Gastrocnemius medialis (tissue), 4 donors: ENCODE measurements around the gene APEX1. TPM values are rescaled to one million over a fixed set of nuclear protein-coding genes. Genes with fewer than 3 reads are reported as not detected.

Experiments
- ATAC-seq, 2 donors: fragments of 150-250 bp; one replicate each; pipeline ENCODE4 v1.9.1; 2016
- DNase-seq, 2 donors: peaks; one replicate each; pipeline ENCODE4 v3.0.0-alpha.2; 2019
- H3K27ac ChIP-seq, 4 donors: fragments of 200-600 bp; sonication (generic); 1 replicate in 1 of 4; 2 replicates in 3 of 4; pipeline ENCODE4 v1.5.1; 2016 to 2018; ENCODE audit warnings: mild to moderate bottlenecking in 2 of 4, moderate library complexity in 1 of 4
- H3K27me3 ChIP-seq, 3 donors: fragments of 200-600 bp; sonication (generic) in 2 of 3; 1 replicate in 1 of 3; 2 replicates in 2 of 3; pipeline versions ENCODE4 v1.5.1 to v1.6.0; 2016 to 2019; ENCODE audit warnings: mild to moderate bottlenecking in 1 of 3, moderate library complexity in 1 of 3
- H3K36me3 ChIP-seq, 2 donors: fragments of 200-600 bp; sonication (generic) in 1 of 2; one replicate each; pipeline ENCODE4 v1.5.1; 2017 to 2018
- H3K4me1 ChIP-seq, 2 donors: fragments of 200-600 bp; sonication (generic) in 1 of 2; one replicate each; pipeline ENCODE4 v1.5.1; 2016 to 2017; ENCODE audit warnings: mild to moderate bottlenecking in 2 of 2
- H3K4me3 ChIP-seq, 4 donors: fragments of 200-600 bp; sonication (generic) in 3 of 4; 1 replicate in 1 of 4; 2 replicates in 3 of 4; pipeline ENCODE4 v1.5.1; 2016 to 2019; ENCODE audit warnings: mild to moderate bottlenecking in 2 of 4
- H3K9me3 ChIP-seq, 3 donors: fragments of 200-600 bp; sonication (generic) in 2 of 3; 1 replicate in 1 of 3; 2 replicates in 2 of 3; pipeline ENCODE4 v1.5.1; 2016 to 2019
- POLR2A ChIP-seq, 2 donors: fragments of 450-650 bp; IDR thresholded peaks; one replicate each; pipeline ENCODE4 v1.6.1; 2017; ENCODE audit warnings: antibody characterized with exemption in 2 of 2, mild to moderate bottlenecking in 2 of 2, moderate library complexity in 2 of 2
- in situ Hi-C, 4 donors: fragments of 200-750 bp; cut with MboI; loops; one replicate each; pipeline versions ENCODE4 v1.15.0 to v1.8.0; 2017; ENCODE audit warnings: low sequenced_read_pairs in 4 of 4
- intact Hi-C: fragments of 100-400 bp; cut with DNase I; formaldehyde crosslinking; loops from one replicate; pipeline ENCODE4 v1.15.1; 2023; ENCODE audit warnings: low total_unique reads
- total RNA-seq, 4 donors: library from RNA; depleted of rRNA; stranded (reverse); fragments of >200 nt; gene quantifications; one replicate each; pipeline versions ENCODE4 v1.1.0 to v1.2.3, GENCODE V29; 2016
- TF ChIP-seq, protein P1 (sequence below), 5 experiments: fragments of 450-650 bp in 3 of 5; fragments of 200-600 bp in 2 of 5; sonication (generic) in 2 of 5; IDR thresholded peaks in 4 of 5; conservative IDR thresholded peaks in 1 of 5; 1 replicate in 4 of 5; 2 replicates in 1 of 5; pipeline ENCODE4 v1.5.1; 2016 to 2019; ENCODE audit warnings: antibody characterized with exemption in 5 of 5, mild to moderate bottlenecking in 3 of 5, moderate library complexity in 3 of 5

The APEX1 gene
- total RNA-seq, 4 donors from 2014 or later: 65.6 to 132 (median 94.2) TPM

DNA sequence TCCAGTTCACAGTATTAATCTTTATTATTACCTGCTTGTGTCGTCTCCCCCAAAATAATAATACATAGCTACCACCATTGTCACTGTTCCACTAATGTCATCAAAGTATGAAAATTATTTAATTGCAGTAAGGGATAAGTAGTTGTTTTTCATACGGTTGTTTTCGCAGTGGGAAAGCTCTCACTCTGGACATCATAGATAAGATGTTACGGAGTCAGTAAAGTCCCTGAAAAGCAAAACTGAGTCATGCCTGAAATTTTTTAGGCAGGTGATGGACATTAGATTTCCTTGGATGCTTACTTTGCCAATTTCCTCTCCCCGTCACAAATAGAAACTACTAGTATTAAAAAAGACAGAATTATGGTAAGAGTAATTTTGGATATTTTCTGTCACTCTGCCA lies 27.4 kb downstream of the APEX1 start:
- DNase-seq (no peak), ATAC-seq (no peak)
- H3K27ac ChIP-seq: no peak overlapping the region
- no peaks in the 10 kb centered on the region for H3K36me3 ChIP-seq
- intact Hi-C loops (no loop called here), in situ Hi-C loops (no loop called here)
- no peaks in the 10 kb centered on the region for H3K27me3 ChIP-seq
- TF ChIP-seq, protein P1, sequence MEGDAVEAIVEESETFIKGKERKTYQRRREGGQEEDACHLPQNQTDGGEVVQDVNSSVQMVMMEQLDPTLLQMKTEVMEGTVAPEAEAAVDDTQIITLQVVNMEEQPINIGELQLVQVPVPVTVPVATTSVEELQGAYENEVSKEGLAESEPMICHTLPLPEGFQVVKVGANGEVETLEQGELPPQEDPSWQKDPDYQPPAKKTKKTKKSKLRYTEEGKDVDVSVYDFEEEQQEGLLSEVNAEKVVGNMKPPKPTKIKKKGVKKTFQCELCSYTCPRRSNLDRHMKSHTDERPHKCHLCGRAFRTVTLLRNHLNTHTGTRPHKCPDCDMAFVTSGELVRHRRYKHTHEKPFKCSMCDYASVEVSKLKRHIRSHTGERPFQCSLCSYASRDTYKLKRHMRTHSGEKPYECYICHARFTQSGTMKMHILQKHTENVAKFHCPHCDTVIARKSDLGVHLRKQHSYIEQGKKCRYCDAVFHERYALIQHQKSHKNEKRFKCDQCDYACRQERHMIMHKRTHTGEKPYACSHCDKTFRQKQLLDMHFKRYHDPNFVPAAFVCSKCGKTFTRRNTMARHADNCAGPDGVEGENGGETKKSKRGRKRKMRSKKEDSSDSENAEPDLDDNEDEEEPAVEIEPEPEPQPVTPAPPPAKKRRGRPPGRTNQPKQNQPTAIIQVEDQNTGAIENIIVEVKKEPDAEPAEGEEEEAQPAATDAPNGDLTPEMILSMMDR (IDR thresholded peaks at IDR 0.05 in 4 of 5, conservative IDR thresholded peaks at IDR 0.05 in 1 of 5): no peak
- TF ChIP-seq POLR2A (IDR thresholded peaks at IDR 0.05): no peak
- no peak overlapping the region for H3K4me3 ChIP-seq
- no peaks in the 10 kb centered on the region for H3K9me3 ChIP-seq
- no peaks in the 10 kb centered on the region for H3K4me1 ChIP-seq

DNA sequence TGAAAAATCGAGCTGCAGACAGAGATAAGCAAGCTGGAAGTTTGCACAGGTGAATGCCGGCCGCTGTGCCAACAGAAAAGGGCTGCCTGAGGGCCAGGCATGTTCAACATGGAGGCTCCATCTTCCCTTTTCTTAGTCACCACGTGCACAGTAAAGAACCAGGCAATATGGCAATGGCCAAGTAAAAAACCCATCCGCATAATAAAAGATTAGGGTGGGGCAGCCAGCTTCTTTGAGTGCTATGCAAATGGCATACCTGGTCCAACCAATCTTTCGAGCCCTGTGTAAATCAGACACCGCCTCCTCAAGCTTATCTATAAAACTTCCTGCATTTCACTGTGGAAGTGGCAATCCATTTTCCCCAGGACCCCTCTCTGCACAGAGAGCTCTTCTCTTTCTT lies 30.9 kb downstream of the APEX1 start:
- H3K4me3 ChIP-seq: no peak overlapping the region
- TF ChIP-seq, protein P1 (IDR thresholded peaks at IDR 0.05 in 4 of 5, conservative IDR thresholded peaks at IDR 0.05 in 1 of 5): no peak
- no peak for TF ChIP-seq POLR2A (IDR thresholded peaks at IDR 0.05)
- peaks cover 0 to 6% of the 10 kb centered on the region in 2 donors for H3K4me1 ChIP-seq
- DNase-seq (no peak), ATAC-seq (no peak)
- H3K9me3 ChIP-seq: no peaks in the 10 kb centered on the region
- H3K27me3 ChIP-seq: no peaks in the 10 kb centered on the region
- in situ Hi-C loops: no loop called here
- H3K36me3 ChIP-seq: no peaks in the 10 kb centered on the region
- no peak overlapping the region for H3K27ac ChIP-seq
- intact Hi-C loops: no loop called here

DNA sequence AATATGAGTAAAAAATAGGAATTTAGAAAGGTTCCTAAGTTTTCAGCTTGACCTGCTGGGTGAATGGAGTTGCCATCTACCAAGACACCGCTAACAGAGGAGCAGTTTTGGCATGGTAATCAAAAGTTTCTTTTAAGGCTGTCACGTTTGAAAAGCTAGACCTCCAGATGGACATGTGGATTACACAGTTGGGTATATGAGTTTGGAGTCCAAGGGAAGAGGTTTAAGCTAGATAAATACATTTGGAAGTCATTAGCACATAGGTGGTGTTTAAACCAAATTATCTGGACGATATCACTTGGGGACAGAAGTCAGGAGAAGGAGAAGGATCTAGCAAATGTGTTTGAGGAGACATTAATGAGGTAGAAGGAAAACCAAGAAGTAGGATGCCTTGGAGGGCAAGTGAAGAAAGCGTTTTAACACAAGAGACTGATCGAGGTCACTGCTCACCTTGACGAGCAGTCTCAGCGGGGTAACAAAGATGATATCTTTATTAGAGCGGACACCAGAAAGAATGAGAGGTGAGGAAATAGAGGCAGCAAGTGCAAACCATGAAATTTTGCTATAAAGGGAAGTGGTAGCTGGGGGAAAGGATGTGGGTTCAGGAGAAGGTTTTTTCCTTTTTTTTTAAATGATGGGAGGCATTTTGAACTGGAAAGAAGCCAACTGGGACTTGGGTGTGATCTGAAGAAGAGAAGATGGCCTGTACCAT lies 31.8 kb downstream of the APEX1 start:
- intact Hi-C loops: no loop called here
- no peak for DNase-seq

DNA sequence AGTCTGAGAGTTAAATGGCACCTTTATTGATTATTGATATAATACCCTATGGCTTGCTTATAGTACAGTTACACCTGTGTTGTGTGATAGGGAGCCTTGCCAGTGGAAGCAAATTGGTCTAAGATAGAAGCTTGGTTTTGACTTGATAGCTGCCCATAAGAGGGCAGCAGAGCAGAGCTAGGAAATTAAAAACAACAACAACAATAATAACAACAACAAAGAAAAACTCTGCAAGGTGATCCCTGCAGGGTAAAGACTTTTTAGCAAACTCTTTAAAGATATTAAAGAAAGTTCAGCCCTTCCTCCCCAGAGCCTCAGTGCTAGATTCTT lies 32.3 kb downstream of the APEX1 start:
- Histone ChIP-seq H3K27me3 (no peaks in the 10 kb centered on the region), H3K36me3 (no peaks in the 10 kb centered on the region), H3K27ac (no peak overlapping the region), H3K4me1 (peaks cover 0 to 6% of the 10 kb centered on the region in 2 donors), H3K9me3 (no peaks in the 10 kb centered on the region), H3K4me3 (no peak overlapping the region)
- TF ChIP-seq, protein P1 (IDR thresholded peaks at IDR 0.05 in 4 of 5, conservative IDR thresholded peaks at IDR 0.05 in 1 of 5): no peak
- TF ChIP-seq POLR2A (IDR thresholded peaks at IDR 0.05): no peak
- ATAC-seq (no peak), DNase-seq (no peak)
- in situ Hi-C loops (no loop called here), intact Hi-C loops (no loop called here)

More for the DNA sequence above, 31.8 kb downstream of the APEX1 start:
- Histone ChIP-seq H3K9me3 (no peaks in the 10 kb centered on the region), H3K27me3 (no peaks in the 10 kb centered on the region), H3K4me1 (peaks cover 0 to 6% of the 10 kb centered on the region in 2 donors), H3K27ac (no peak overlapping the region), H3K36me3 (no peaks in the 10 kb centered on the region), H3K4me3 (no peak overlapping the region)
- in situ Hi-C loops: no loop called here
- ATAC-seq: no peak
- TF ChIP-seq, protein P1 (IDR thresholded peaks at IDR 0.05 in 4 of 5, conservative IDR thresholded peaks at IDR 0.05 in 1 of 5): no peak
- TF ChIP-seq POLR2A (IDR thresholded peaks at IDR 0.05): no peak
